Psoas muscle (tissue), 8 donors: ENCODE measurements around the gene NEURL1B. TPM values are rescaled to one million over a fixed set of nuclear protein-coding genes. Genes with fewer than 3 reads are reported as not detected.

Source experiments
- ATAC-seq, 4 donors: fragments of 200-7000 bp; cut with Tn5 transposase; one replicate each; pipeline ENCODE4 v1.9.1; 2020; ENCODE audit warnings: moderate library complexity in 3 of 4, mild to moderate bottlenecking in 2 of 4
- DNase-seq, 2 donors: peaks; one replicate each; pipeline ENCODE4 v3.0.0-alpha.2; 2020
- H3K27ac ChIP-seq: fragments of 200-600 bp; one replicate; pipeline ENCODE4 v1.8.0; 2022
- H3K27me3 ChIP-seq, 3 donors: fragments of 200-600 bp in 1 of 3; one replicate each; pipeline versions ENCODE4 v1.6.1 to v1.8.0; 2013 to 2022; ENCODE audit warnings: low read length in 2 of 3, mild to moderate bottlenecking in 2 of 3, moderate library complexity in 1 of 3; ENCODE audit not compliant: insufficient read depth in 3 of 3
- H3K36me3 ChIP-seq, 2 donors: fragments of 200-600 bp in 1 of 2; one replicate each; pipeline versions ENCODE4 v1.6.1 to v1.8.0; 2013 to 2022; ENCODE audit warnings: low read depth in 1 of 2, mild to moderate bottlenecking in 1 of 2, moderate library complexity in 1 of 2; ENCODE audit not compliant: insufficient read depth in 1 of 2
- H3K4me1 ChIP-seq: fragments of 200-600 bp; one replicate; pipeline ENCODE4 v1.8.0; 2022
- H3K4me3 ChIP-seq: fragments of 200-600 bp; one replicate; pipeline ENCODE4 v1.8.0; 2022; ENCODE audit warnings: mild to moderate bottlenecking
- H3K9me3 ChIP-seq: fragments of 200-600 bp; one replicate; pipeline ENCODE4 v1.8.0; 2022
- WGBS, 3 donors: extraction: QIAGEN DNeasy Blood & Tissue Kit; methylation state at CpG; one replicate each; pipeline versions ENCODE4 v1.1.6 to v1.1.7; 2013; 5-methylcytosine and 5-hydroxymethylcytosine counted together
- intact Hi-C, 2 donors: fragments of 100-400 bp; cut with DNase I; formaldehyde crosslinking; loops; one replicate each; pipeline versions ENCODE4 v1.11.0 to v1.14.2; 2022
- polyA plus RNA-seq, 3 donors: library from polyadenylated mRNA; stranded (reverse); fragments of 200-250 nt; gene quantifications; one replicate each; pipeline ENCODE4 v1.2.3, GENCODE V29; 2013
- total RNA-seq, 4 donors: library from RNA; stranded (reverse); fragmentation: NEBNext Ultra II Directional in 2 of 4; extraction: Animal tissue kit (Norgen Biotek cat#: 25700) in 2 of 4; gene quantifications; one replicate each; pipeline versions ENCODE4 v1.2.1 to v1.2.4, GENCODE V29; 2021 to 2023
- TF ChIP-seq, protein P1 (sequence below): fragments of 200-600 bp; IDR thresholded peaks from one replicate; pipeline ENCODE4 v1.8.0; 2022; ENCODE audit warnings: antibody characterized with exemption
- donor health status: healthy with polysubstance abuse.
- donor health status: DM: no; HTN: no; CAD: no; lungs with moderate emphysema.
- donor health status: Bipolar disorder and iron deficiency.
- donor health status: healthy.
- donor health status: DM: yes; HTN: yes; CAD: no.
- donor health status: DM: no; HTN: no; CAD: no.
- donor health status: DM: no; HTN: no; CAD: no.
- donor health status: DM: yes; HTN: yes; CAD: no.

Gene NEURL1B
- total and polyA plus RNA-seq, 7 donors: 8.0 to 20.4 (median 13.7) TPM

- H3K27me3 ChIP-seq: no peaks in the 10 kb centered on the region
- H3K36me3 ChIP-seq: peaks cover 0 to 20% of the 10 kb centered on the region in 2 donors
- H3K9me3 ChIP-seq: no peaks in the 10 kb centered on the region
- intact Hi-C loops: no loop called here
- ATAC-seq: no peak
- no peak for DNase-seq
- WGBS, 3 donors: 72 to 75% (median 73%) methylated on average over 5 to 6 of the region's 6 CpGs
- no peak overlapping the region for H3K27ac ChIP-seq
- peaks cover 22% of the 10 kb centered on the region for H3K4me1 ChIP-seq
- H3K4me3 ChIP-seq: no peak overlapping the region
- TF ChIP-seq, protein P1, sequence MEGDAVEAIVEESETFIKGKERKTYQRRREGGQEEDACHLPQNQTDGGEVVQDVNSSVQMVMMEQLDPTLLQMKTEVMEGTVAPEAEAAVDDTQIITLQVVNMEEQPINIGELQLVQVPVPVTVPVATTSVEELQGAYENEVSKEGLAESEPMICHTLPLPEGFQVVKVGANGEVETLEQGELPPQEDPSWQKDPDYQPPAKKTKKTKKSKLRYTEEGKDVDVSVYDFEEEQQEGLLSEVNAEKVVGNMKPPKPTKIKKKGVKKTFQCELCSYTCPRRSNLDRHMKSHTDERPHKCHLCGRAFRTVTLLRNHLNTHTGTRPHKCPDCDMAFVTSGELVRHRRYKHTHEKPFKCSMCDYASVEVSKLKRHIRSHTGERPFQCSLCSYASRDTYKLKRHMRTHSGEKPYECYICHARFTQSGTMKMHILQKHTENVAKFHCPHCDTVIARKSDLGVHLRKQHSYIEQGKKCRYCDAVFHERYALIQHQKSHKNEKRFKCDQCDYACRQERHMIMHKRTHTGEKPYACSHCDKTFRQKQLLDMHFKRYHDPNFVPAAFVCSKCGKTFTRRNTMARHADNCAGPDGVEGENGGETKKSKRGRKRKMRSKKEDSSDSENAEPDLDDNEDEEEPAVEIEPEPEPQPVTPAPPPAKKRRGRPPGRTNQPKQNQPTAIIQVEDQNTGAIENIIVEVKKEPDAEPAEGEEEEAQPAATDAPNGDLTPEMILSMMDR: no peak
Observed at GRCh38 chr5:172692451-172692850, 51.4 kb downstream of the NEURL1B start.

- ATAC-seq: no peak
- H3K4me3 ChIP-seq: no peak overlapping the region
- TF ChIP-seq, protein P1: no peak
- H3K36me3 ChIP-seq: peaks cover 0 to 15% of the 10 kb centered on the region in 2 donors
- H3K27ac ChIP-seq: peak overlapping the region; percentile 21
- intact Hi-C loops: no loop called here
- H3K27me3 ChIP-seq: no peaks in the 10 kb centered on the region
- DNase-seq: no peak
- H3K9me3 ChIP-seq: no peaks in the 10 kb centered on the region
- 9 to 17% (median 16%) methylated on average over 2 of the region's 2 CpGs for WGBS, 3 donors
- H3K4me1 ChIP-seq: peaks cover 17% of the 10 kb centered on the region
Observed at GRCh38 chr5:172692981-172693380, 51.9 kb downstream of the NEURL1B start.

DNA sequence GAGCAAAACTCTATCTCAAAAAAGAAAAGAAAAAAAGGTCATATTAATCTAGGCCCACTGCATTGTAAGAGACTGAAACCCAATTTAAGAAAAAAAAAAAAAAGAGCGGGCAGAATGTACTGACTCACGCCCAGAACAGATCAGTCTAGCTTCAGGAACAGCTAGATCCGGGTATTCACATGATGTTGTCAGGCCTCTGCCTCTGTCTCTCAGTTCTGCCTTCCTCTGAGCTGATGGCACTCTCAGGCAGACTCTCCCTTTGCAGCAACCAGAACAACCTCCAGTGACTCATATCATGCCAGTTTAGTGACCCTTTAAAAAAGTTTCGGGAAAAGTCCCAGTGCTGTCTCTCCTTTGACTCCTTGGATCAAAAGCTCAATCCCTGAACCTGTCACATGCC is 53.0 kb downstream of the NEURL1B start:
- Histone ChIP-seq H3K27ac (no peak overlapping the region), H3K9me3 (no peaks in the 10 kb centered on the region), H3K4me3 (no peak overlapping the region), H3K4me1 (peaks cover 9% of the 10 kb centered on the region), H3K36me3 (peaks cover 0 to 5% of the 10 kb centered on the region in 2 donors), H3K27me3 (no peaks in the 10 kb centered on the region)
- intact Hi-C loops: no loop called here
- WGBS, 3 donors: 55 to 84% (median 65%) methylated on average over 4 of the region's 4 CpGs
- TF ChIP-seq, protein P1: no peak
- DNase-seq (no peak), ATAC-seq (no peak)

DNA sequence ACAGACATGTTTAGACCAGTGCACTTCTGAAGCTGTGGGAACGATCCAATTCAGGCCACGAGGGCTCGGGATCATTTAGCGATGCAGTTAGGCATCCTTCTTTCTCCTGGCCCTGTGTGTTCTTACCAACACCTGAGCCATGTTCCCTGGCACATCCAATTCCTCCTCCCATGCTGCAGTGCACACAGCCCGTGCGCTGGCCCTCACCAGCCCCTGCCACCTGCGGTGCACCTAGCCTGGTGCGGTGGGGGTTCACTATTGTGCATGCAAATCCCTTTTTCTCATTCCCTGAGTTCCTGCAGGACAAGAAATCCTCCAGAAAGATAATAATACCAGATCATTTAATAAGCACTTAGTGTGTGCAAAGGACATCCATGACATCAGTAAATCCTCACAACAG is 53.5 kb downstream of the NEURL1B start:
- Histone ChIP-seq H3K27me3 (no peaks in the 10 kb centered on the region), H3K9me3 (no peaks in the 10 kb centered on the region), H3K4me1 (peaks cover 9% of the 10 kb centered on the region), H3K27ac (no peak overlapping the region), H3K36me3 (peaks cover 0 to 2% of the 10 kb centered on the region in 2 donors), H3K4me3 (no peak overlapping the region)
- TF ChIP-seq, protein P1: no peak
- intact Hi-C loops: no loop called here
- no peak for ATAC-seq
- DNase-seq: no peak
- WGBS, 3 donors: 80 to 90% (median 82%) methylated on average over 8 of the region's 8 CpGs
